Fibroblast of upper back skin (primary cell): ENCODE data around the gene CCHCR1.

Source experiments
- DNase-seq: peaks from one replicate; pipeline ENCODE4 v3.0.0-alpha.2; 2013

CCHCR1 gene

DNA sequence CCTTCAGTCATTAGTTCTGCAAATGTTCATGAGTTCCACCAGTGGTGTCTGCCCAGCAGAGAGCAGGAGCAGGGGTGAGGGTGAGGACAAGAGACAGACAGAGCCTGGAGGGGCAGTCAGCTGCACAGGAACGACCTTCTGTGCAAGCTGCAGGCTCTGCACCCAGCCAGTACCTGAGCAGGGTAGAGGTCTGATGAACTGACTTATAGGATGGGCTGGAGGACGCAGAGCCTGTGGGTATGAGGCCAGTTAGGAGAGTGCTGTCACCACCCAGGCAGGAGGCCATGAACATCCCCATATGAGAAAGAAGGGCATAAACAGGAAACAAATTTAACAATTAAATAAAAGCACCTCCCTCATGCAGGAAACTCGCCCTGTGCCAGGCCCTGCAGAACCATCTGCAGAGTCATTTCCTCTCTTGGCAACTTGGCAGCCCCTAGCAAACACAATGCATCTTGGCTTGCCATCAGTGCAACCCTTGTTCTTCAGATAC, 63.2 kb downstream of the CCHCR1 start:
- no peak for DNase-seq

DNA sequence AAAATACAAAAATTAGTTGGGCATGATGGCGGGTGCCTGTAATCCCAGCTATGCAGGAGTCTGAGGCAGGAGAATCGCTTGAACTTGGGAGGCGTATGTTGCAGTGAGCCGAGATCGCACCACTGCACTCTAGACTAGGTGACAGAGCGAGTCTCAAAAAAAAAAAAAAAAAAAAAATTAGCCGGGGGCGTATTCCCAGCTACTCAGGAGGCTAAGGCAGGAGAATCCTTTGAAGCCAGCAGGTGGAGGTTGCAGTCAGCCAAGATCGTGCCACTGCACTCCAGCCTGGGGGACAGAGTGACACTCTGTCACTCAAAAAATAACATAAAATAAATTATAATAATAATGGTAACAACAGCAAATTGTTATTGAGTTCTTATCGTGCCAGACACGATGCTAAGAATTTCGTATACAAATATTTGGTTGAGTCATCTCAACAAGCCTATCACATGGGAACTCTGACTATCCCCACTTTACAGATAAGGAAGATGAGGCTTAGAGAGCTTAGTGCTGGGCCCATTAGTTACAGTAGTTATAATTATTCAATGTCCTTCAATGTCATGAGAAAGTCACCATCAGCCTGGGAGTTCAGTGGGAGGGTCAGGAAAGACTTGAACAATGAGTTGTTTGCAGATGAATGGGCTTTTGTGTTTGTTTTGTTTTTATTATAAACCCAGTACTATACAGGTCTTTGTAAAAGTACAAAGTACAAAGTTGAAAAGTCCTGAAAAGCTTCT, 64.7 kb downstream of the CCHCR1 start:
- DNase-seq = no peak
